ENCODE results near the gene CNN1.

Gene CNN1

GRCh38 chr19:11541238-11541637 is 2.6 kb downstream of the CNN1 start:
- Histone ChIP-seq H3K27ac (ENCODE audit: low read depth, low read length) (no peak overlapping the region), H3F3A (ENCODE audit: insufficient read depth) (no peaks in the 10 kb centered on the region), H3K27me3 (ENCODE audit: low read length) (no peaks in the 10 kb centered on the region), H3K4me2 (ENCODE audit: low read depth, low read length, poor library complexity, severe bottlenecking) (no peak overlapping the region), H2AFZ (ENCODE audit: low read depth, low read length, severe bottlenecking) (no peak overlapping the region), H3K36me3 (ENCODE audit: low read length) (no peaks in the 10 kb centered on the region), H3K4me3 (ENCODE audit: insufficient read depth, low read length, poor library complexity, severe bottlenecking) (no peak overlapping the region), H3K9me3 (ENCODE audit: insufficient read depth, low read length) (no peaks in the 10 kb centered on the region), H3K9ac (ENCODE audit: low read length) (no peak overlapping the region), H3K9me2 (replicated peaks; ENCODE audit: insufficient read depth, low read length) (no peaks in the 10 kb centered on the region), H4K20me1 (ENCODE audit: low read depth, low read length) (no peaks in the 10 kb centered on the region), H3K79me2 (ENCODE audit: insufficient read depth, low read length) (no peaks in the 10 kb centered on the region)
- TF ChIP-seq CTCF (IDR thresholded peaks at IDR 0.05; ENCODE audit: insufficient read depth, low read length, poor library complexity, severe bottlenecking) (no peak), EZH2phosphoT487 (conservative IDR thresholded peaks at IDR 0.05; ENCODE audit: low read length) (no peak)

DNA sequence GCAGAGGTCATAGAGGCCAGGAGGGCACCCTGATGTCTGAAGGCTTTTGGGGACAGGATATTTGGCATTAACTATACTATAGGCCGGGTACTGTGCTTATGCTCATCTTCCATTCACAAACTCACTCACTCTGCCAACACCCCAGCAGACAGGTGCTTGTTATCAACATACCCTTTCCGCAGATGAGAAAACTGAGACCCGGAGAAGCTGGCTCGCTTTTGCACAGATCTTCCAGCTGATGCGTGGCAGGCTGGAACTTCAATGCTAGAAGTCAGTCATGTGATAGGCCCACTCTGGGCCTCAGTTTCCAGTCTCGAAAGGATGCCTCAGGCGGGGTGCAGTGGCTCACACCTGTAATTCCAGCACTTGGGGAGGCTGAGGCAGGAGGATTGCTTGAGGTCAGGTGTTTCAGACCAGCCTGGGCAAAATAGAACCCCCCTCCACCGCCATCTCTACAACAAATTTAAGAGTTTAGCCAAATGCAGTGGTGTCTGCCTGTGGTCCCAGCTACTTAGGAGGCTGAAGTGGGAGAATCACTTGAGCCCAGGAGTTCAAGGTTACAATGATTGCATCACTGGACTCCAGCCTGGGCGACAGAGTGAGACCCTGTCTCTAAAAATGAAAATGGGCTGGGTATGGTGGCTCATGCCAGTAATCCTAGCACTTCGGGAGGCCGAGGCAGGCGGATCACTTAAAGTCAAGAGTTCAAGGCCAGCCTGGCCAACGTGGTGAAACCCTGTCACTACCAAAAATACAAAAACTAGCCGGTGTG is 9.5 kb downstream of the CNN1 start:
- no peaks in the 10 kb centered on the region for H3K79me2 ChIP-seq (ENCODE audit: insufficient read depth, low read length)
- no peak overlapping the region for H3K9ac ChIP-seq (ENCODE audit: low read length)
- no peaks in the 10 kb centered on the region for H3F3A ChIP-seq (ENCODE audit: insufficient read depth)
- H3K4me3 ChIP-seq (ENCODE audit: insufficient read depth, low read length, poor library complexity, severe bottlenecking): no peak overlapping the region
- H3K4me2 ChIP-seq (ENCODE audit: low read depth, low read length, poor library complexity, severe bottlenecking): no peak overlapping the region
- no peaks in the 10 kb centered on the region for H3K27me3 ChIP-seq (ENCODE audit: low read length)
- no peaks in the 10 kb centered on the region for H3K9me2 ChIP-seq (replicated peaks; ENCODE audit: insufficient read depth, low read length)
- H3K36me3 ChIP-seq (ENCODE audit: low read length): no peaks in the 10 kb centered on the region
- H3K27ac ChIP-seq (ENCODE audit: low read depth, low read length): no peak overlapping the region
- no peaks in the 10 kb centered on the region for H4K20me1 ChIP-seq (ENCODE audit: low read depth, low read length)
- H3K9me3 ChIP-seq (ENCODE audit: insufficient read depth, low read length): no peaks in the 10 kb centered on the region
- TF ChIP-seq EZH2phosphoT487 (conservative IDR thresholded peaks at IDR 0.05; ENCODE audit: low read length) (no peak), CTCF (IDR thresholded peaks at IDR 0.05; ENCODE audit: insufficient read depth, low read length, poor library complexity, severe bottlenecking) (no peak)
- no peak overlapping the region for H2AFZ ChIP-seq (ENCODE audit: low read depth, low read length, severe bottlenecking)

DNA sequence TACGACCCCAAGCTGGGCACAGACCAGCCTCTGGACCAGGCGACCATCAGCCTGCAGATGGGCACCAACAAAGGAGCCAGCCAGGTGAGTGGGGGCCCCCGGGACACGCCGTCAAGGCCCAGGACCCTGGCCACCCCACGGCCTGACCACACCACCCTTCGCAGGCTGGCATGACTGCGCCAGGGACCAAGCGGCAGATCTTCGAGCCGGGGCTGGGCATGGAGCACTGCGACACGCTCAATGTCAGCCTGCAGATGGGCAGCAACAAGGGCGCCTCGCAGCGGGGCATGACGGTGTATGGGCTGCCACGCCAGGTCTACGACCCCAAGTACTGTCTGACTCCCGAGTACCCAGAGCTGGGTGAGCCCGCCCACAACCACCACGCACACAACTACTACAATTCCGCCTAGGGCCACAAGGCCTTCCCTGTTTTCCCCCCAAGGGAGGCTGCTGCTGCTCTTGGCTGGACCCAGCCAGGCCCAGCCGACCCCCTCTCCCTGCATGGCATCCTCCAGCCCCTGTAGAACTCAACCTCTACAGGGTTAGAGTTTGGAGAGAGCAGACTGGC is 10.8 kb downstream of the CNN1 start:
- H3K36me3 ChIP-seq (ENCODE audit: low read length): no peaks in the 10 kb centered on the region
- no peak overlapping the region for H3K9ac ChIP-seq (ENCODE audit: low read length)
- no peaks in the 10 kb centered on the region for H3K79me2 ChIP-seq (ENCODE audit: insufficient read depth, low read length)
- no peak overlapping the region for H3K4me2 ChIP-seq (ENCODE audit: low read depth, low read length, poor library complexity, severe bottlenecking)
- no peaks in the 10 kb centered on the region for H3K9me2 ChIP-seq (replicated peaks; ENCODE audit: insufficient read depth, low read length)
- H4K20me1 ChIP-seq (ENCODE audit: low read depth, low read length): no peaks in the 10 kb centered on the region
- no peaks in the 10 kb centered on the region for H3K27me3 ChIP-seq (ENCODE audit: low read length)
- H3K4me3 ChIP-seq (ENCODE audit: insufficient read depth, low read length, poor library complexity, severe bottlenecking): no peak overlapping the region
- no peak overlapping the region for H3K27ac ChIP-seq (ENCODE audit: low read depth, low read length)
- no peak for TF ChIP-seq CTCF (IDR thresholded peaks at IDR 0.05; ENCODE audit: insufficient read depth, low read length, poor library complexity, severe bottlenecking)
- no peak for TF ChIP-seq EZH2phosphoT487 (conservative IDR thresholded peaks at IDR 0.05; ENCODE audit: low read length)
- no peak overlapping the region for H2AFZ ChIP-seq (ENCODE audit: low read depth, low read length, severe bottlenecking)
- H3K9me3 ChIP-seq (ENCODE audit: insufficient read depth, low read length): no peaks in the 10 kb centered on the region
- no peaks in the 10 kb centered on the region for H3F3A ChIP-seq (ENCODE audit: insufficient read depth)
